ENCODE results near the gene TRIM47. TPM values are rescaled to one million over a fixed set of nuclear protein-coding genes. Genes with fewer than 3 reads are reported as not detected.
"Not testable (repeated sequence)": the region's sequence is repeated elsewhere in the genome, so short reads cannot be mapped to it uniquely, and the experiment has no call there.

The TRIM47 gene
- total and polyA plus RNA-seq, 9 donors = 7.2 to 38.3 (median 17.3) TPM

GRCh38 chr17:75864448-75864871 lies 13.9 kb downstream of the TRIM47 start:
- H3K27ac ChIP-seq = peak overlapping the region; percentile 14 to 46
- no peaks in the 10 kb centered on the region for H3K27me3 ChIP-seq
- H3K9me3 ChIP-seq = no peaks in the 10 kb centered on the region
- peaks cover 2% of the 10 kb centered on the region for H3K4me1 ChIP-seq (ENCODE audit: insufficient read depth)
- H3K4me3 ChIP-seq = no peak overlapping the region
- no peaks in the 10 kb centered on the region for H3K36me3 ChIP-seq
- WGBS, 3 donors = 5 to 11% (median 6%) methylated on average over 8 of the region's 8 CpGs
- intact Hi-C loops (cut with DNase I) = no loop called here
- TF ChIP-seq EP300 (IDR thresholded peaks at IDR 0.05) (no peak), POLR2A (IDR thresholded peaks at IDR 0.05) (no peak), CTCF (IDR thresholded peaks at IDR 0.05) (peak in 1 of 3 donors; percentile 14)
- peak; percentile 60 to 86 (median 73) for DNase-seq

GRCh38 chr17:75861927-75862317 lies 16.5 kb downstream of the TRIM47 start:
- 75 to 78% (median 78%) methylated on average over 9 of the region's 9 CpGs for WGBS, 3 donors
- Histone ChIP-seq H3K27me3 (no peaks in the 10 kb centered on the region), H3K4me3 (no peak overlapping the region), H3K4me1 (ENCODE audit: insufficient read depth) (no peaks in the 10 kb centered on the region), H3K9me3 (no peaks in the 10 kb centered on the region), H3K27ac (no peak overlapping the region), H3K36me3 (no peaks in the 10 kb centered on the region)
- no peak for DNase-seq
- TF ChIP-seq EP300 (IDR thresholded peaks at IDR 0.05) = no peak
- no peak for TF ChIP-seq CTCF (IDR thresholded peaks at IDR 0.05)
- no peak for TF ChIP-seq POLR2A (IDR thresholded peaks at IDR 0.05)
- intact Hi-C loops (cut with DNase I) = no loop called here

DNA sequence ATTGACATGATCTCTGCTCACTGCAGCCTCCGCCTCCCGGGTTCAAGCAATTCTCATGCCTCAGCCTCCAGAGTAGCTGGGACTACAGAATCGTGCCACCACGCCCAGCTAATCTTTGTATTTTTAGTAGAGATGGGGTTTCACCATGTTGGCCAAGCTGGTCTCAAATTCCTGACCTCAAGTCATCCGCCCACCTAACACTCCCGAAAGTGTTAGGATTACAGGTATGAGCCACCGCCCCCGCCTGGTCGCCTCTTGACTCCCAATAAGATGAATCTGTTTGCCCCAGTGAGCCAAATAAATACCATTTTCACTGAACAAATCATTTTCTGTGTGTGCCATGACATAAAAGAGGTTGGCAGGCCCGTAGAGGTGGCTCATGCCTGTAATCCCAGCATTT lies 19.0 kb downstream of the TRIM47 start:
- not testable (repeated sequence) for H3K36me3 ChIP-seq; H3K4me3 ChIP-seq; H3K27me3 ChIP-seq; H3K9me3 ChIP-seq; H3K27ac ChIP-seq; H3K4me1 ChIP-seq (ENCODE audit: insufficient read depth); DNase-seq
- whole genome bisulfite sequencing, 3 donors = 83 to 88% (median 86%) methylated on average over 10 of the region's 10 CpGs
- intact Hi-C loops (cut with DNase I) = loop anchor here in 1 of 4 donors (5.0 kb wide), 1 partner anchor 38 kb away; the partner anchor contains the start of gene TRIM65

GRCh38 chr17:75856062-75856756 lies 22.2 kb downstream of the TRIM47 start:
- no peaks in the 10 kb centered on the region for H3K9me3 ChIP-seq
- H3K4me1 ChIP-seq (ENCODE audit: insufficient read depth) = peaks cover 2% of the 10 kb centered on the region
- WGBS, 3 donors = 1 to 3% (median 2%) methylated on average over 18 to 24 of the region's 24 CpGs
- peak overlapping the region; percentile 64 for H3K4me3 ChIP-seq
- H3K27ac ChIP-seq = peak overlapping the region; percentile 96 to 97
- TF ChIP-seq CTCF (IDR thresholded peaks at IDR 0.05) = peak in 1 of 3 donors; percentile 60
- no peak for TF ChIP-seq POLR2A (IDR thresholded peaks at IDR 0.05)
- no peaks in the 10 kb centered on the region for H3K27me3 ChIP-seq
- H3K36me3 ChIP-seq = no peaks in the 10 kb centered on the region
- no peak for DNase-seq
- intact Hi-C loops (cut with DNase I) = loop anchor here in 2 of 4 donors (2.0 to 5.0 kb wide), 2 partner anchors 21 to 41 kb away; partner anchors contain the start of gene TRIM65 (in 1 of the 2)

All from ovary (tissue), 9 donors.